ENCODE measurements around the gene FBXL22. TPM values are rescaled to one million over a fixed set of nuclear protein-coding genes. Genes with fewer than 3 reads are reported as not detected.

Gene FBXL22
- total RNA-seq, 1 donor from 2014 or later: 1.3 TPM

GRCh38 chr15:63636518-63637061, 39.4 kb downstream of the FBXL22 start:
- intact Hi-C loops (cut with micrococcal nuclease): no loop called here
- peaks cover 64% of the 10 kb centered on the region for H3K36me3 Mint-ChIP-seq (ENCODE audit: low read depth)
- no peak overlapping the region for H3K4me3 Mint-ChIP-seq
- no peaks in the 10 kb centered on the region for H3K27me3 Mint-ChIP-seq
- no peaks in the 10 kb centered on the region for H3K9me3 Mint-ChIP-seq
- peaks cover 11% of the 10 kb centered on the region for H3K4me1 Mint-ChIP-seq
- no peak overlapping the region for H3K27ac Mint-ChIP-seq
- no peak for DNase-seq

- no peak for DNase-seq
- Mint-ChIP-seq H3K9me3 (no peaks in the 10 kb centered on the region), H3K27me3 (no peaks in the 10 kb centered on the region), H3K4me1 (peaks cover 11% of the 10 kb centered on the region), H3K4me3 (no peak overlapping the region), H3K27ac (no peak overlapping the region), H3K36me3 (ENCODE audit: low read depth) (peaks cover 60% of the 10 kb centered on the region)
- intact Hi-C loops (cut with micrococcal nuclease): loop anchor here (2.0 kb wide), 1 partner anchor 30 kb away; no protein-coding TSS in a partner anchor
Observed at GRCh38 chr15:63638839-63639238, 41.7 kb downstream of the FBXL22 start.

- no peak for DNase-seq
- Mint-ChIP-seq H3K4me3 (no peak overlapping the region), H3K4me1 (peaks cover 11% of the 10 kb centered on the region), H3K27me3 (no peaks in the 10 kb centered on the region), H3K27ac (no peak overlapping the region), H3K9me3 (no peaks in the 10 kb centered on the region), H3K36me3 (ENCODE audit: low read depth) (peaks cover 61% of the 10 kb centered on the region)
- intact Hi-C loops (cut with micrococcal nuclease): no loop called here
Observed at GRCh38 chr15:63640146-63640545, 43.0 kb downstream of the FBXL22 start.

Other genes starting within 250 kb of the FBXL22 start
- 0.43 and 0.63 TPM in 2 replicates for gene CA12, start 215.5 kb upstream of the FBXL22 start, total RNA-seq
- gene USP3, start 92.8 kb upstream of the FBXL22 start, total RNA-seq: 46.7 and 49.2 TPM in 2 replicates
- gene HERC1, start 236.6 kb downstream of the FBXL22 start, total RNA-seq: 69.8 and 78.3 TPM in 2 replicates

Data from activated CD4-positive, alpha-beta T cell treated with anti-CD3 and anti-CD28 coated beads, Interleukin-2, amount 10 ng/mL, durations not matched to agents 24 days and 14 days (primary cell).